Stimulated activated CD8-positive, alpha-beta memory T cell treated with anti-CD3 and anti-CD28 coated beads, Interleukin-12 subunit alpha, Interleukin-12 subunit beta, amount 100 ng/mL, for 24 hours (primary cell): ENCODE measurements around the gene TTYH2.

Source experiments
- DNase-seq: peaks from one replicate; pipeline ENCODE4 v3.0.0-alpha.2; 2020; ENCODE audit errors: extremely low read depth

Gene TTYH2

DNA sequence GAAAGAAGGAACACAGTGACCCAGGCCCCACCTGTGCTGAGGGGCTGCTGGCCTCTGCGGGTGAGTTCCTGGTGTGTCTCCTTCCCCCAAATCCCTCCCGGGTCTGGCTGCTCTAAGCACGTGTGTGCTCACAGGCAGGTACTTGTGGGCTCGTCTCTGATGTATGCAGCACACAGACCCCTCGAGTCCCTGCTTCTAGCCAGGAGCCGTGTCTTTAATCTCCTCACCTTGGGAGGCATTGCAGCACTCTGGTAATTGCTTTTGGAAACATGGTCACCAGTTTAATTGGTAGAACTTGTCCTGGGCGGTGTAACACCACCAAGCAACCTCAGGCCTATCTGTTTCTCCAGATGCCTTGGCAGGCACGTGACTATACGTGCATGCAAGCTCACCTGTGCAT, 18.7 kb upstream of the TTYH2 start:
- no peak for DNase-seq

GRCh38 chr17:74196541-74197317, 16.6 kb upstream of the TTYH2 start:
- no peak for DNase-seq

DNA sequence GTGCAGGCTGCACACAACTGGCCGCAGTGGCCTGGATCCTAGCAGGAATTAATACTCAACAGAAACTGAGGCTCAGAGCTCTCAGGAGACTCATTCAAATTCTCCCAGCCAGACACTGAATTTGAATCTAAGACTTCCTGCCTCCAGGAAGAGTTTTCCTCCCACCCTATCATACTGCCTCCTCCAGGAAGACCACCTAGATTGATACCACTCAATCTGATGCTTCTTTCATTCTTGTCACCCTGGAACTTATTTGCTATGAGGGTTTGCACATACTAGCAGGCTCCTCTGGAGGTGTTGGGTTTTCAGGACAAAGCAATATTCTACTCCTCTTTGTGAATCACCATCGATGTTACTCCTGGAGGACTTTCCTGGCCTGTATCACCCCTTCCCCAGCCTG, 15.6 kb upstream of the TTYH2 start:
- no peak for DNase-seq

DNA sequence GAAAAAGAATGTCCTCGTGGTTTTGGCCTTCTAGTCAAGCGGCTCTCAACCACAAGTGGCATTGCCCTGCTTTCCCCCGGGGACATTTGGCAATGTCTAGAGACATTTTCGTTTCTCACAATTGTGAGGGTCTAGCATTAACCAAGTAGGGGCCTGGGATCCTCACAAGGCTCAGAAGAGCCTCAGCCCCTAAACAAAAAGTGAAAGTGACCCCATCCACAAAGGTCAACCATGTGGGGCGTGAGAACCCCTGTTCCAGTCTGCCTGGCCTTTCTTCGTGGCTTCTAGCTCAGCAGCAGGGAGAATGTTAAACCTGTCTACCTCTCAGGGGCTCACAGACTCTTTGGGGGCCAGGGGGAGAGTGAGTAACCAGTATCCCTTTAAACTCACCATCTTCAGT, 14.7 kb upstream of the TTYH2 start:
- no peak for DNase-seq

- no peak for DNase-seq
Measured at GRCh38 chr17:74199306-74200092, 13.9 kb upstream of the TTYH2 start.

DNA sequence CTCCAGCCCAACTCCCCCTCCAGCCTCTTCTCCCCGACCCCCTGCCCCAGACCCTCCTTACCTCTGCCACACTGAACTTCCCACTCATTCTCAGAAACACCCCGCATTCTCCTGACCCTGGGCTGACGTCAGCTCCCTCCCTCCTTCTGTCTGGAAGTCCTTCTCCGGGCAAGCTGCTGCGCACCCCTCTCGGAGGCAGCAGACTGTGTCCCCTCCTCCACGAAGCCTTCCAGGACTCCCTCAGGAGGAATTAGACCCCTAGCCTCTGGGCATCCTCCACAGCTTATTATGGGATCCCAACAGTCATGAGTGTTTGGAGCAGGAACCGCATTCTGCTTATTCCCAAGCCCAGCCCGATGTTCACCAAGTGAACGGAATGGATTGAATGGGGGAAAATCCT, 13.3 kb upstream of the TTYH2 start:
- DNase-seq = no peak

GRCh38 chr17:74201250-74201649, 12.1 kb upstream of the TTYH2 start:
- DNase-seq = no peak

GRCh38 chr17:74201948-74202347, 11.4 kb upstream of the TTYH2 start:
- no peak for DNase-seq

GRCh38 chr17:74202938-74203337, 10.4 kb upstream of the TTYH2 start:
- no peak for DNase-seq

- DNase-seq = peak; percentile 87
Measured at GRCh38 chr17:74203439-74204240, 9.7 kb upstream of the TTYH2 start, which contains the start of gene RPL38. Gene RPL38, plus strand, starts transcription at chr17:74203678. Its CDS starts 278 bp downstream, at chr17:74203956.

DNA sequence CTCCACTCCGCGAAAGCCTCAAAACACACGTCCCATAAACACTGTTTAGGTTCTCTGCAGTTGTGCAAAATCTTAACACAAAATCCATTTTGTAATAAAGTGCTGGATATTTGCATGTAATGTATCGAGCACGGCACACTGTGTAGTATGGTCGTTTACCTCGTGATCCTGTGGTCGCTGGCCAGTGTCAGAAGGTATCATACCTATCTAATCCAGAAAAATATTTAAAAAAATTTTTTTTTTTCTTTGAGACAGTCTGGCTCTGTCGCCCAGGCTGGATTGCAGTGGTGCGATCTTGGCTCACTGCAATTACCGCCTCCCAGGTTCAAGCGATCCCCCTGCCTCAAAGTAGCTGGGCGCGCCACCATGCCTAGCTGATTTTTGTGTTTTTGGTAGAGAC, 8.9 kb upstream of the TTYH2 start:
- no peak for DNase-seq

DNA sequence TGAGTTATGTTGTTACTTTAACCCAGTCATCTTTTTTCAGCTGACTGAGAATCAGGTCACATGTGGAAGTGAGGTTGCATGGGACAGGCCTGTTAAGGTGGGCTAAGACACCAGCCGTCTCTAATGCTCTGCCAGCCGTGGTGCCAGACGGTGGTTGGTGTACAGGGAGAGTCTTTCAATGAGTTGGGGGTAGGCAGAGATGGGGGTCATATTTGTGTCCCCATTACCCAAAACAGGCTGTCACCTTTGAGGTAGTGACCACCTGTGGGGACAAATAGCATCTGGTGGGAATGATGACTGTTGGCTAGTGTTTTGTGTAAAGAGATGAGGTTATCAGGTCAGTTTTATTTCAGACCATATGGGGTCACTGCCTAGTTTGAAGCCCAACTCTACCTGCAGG, 8.1 kb upstream of the TTYH2 start:
- DNase-seq = no peak

DNA sequence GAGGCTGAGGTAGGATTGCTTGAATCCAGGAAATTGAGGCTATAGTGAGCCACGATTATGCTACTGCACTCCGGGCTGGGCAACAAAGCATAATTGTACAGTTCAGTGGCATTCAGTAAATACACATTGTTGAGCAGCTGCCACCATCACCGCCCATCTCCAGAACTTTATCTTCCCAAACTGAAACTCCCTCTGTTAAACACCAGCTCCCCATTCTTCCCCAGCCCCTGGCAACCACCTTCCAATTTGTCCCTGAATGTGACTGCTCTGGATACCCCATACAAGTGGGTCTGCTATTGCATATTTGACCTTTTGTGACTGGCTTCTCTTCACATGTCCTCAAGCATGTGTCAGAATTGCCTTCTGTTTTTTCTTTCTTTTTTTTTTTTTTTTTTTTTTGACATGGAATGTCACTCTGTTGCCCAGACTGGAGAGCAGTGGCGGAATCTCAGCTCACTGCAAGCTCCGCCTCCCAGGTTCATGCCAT, 7.0 kb upstream of the TTYH2 start:
- DNase-seq = no peak

DNA sequence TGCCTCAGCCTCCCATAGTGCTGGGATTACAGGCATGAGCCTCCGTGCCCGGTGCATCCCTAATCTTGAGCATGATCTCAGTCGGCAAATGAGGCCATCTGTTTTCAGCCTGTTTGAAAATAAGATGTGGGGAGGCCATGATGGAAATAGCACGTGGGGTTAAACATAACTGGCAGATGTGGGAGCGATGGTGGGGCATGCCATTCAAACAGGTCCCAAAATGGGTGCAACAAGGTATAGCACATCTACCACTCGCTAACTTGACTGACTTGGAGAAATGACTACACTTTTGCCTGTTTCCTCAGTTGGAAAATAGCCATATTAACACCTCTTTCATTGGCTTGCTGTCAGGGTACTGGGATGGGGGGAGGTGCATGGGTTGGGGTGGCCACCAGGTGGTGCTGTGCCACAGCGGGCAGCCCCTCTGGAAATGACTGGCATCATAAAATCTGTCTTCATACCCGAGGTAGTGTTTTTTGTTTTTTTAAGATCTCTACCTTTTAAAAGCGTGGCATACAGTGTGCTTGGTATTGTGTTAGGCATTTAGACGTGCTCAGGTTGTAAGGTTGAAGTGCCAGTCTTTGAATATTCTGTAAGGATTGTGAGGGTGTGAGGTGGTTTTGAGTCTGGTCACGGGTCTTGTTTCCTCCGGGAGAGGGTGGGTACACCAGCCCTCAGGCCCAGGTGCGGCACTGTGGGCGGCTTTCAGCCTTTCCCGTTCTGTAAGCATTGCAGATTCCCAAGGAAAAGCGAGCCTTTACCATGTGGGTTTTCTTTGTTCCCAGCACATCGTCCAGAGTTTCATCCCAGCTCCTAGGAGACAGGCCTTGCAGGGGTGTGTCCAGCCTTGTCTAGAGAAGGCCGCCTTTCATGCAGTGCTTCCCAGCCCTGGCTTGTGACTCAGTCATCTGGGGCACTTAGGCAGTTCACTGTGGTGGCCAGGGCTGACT, 2.9 kb upstream of the TTYH2 start:
- peak; percentile 52 for DNase-seq

GRCh38 chr17:74211141-74211911, 2.0 kb upstream of the TTYH2 start:
- DNase-seq = no peak

- DNase-seq = no peak
Measured at GRCh38 chr17:74211912-74212208, 1.5 kb upstream of the TTYH2 start.

DNA sequence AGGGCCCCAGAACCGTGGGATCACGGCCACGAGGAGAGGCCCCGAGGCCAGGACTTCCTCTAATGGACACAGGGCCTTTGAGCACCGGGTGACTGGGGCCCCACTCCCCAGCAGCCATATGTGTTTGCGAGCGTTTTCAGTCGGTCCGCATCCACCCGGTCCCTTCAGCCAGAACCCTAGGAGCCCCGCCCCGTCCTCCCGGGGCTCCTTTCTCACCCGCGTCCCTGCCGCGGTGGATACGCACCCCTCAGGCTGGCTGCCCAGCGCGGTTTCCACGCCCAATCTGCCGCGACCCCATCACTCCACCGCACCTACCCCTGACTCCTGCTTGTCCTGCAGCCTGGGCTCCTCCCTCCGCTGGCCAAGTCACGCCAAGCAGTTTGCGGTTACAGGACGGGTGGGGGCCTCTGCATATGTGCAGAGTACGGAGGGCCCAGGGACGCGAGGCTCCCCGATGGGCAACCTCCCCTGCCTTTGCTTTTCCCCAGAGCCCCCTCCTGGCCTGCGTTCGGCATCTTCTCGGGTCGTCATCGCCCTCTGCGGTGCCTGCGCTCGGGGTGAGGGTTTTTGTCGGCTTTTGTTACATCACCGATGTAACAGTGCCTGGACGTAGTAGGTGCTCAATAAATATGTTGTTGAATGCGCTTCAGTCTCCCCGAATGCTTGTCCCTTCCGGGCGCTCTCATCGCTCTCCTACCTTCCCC, 1.0 kb upstream of the TTYH2 start:
- no peak for DNase-seq

DNA sequence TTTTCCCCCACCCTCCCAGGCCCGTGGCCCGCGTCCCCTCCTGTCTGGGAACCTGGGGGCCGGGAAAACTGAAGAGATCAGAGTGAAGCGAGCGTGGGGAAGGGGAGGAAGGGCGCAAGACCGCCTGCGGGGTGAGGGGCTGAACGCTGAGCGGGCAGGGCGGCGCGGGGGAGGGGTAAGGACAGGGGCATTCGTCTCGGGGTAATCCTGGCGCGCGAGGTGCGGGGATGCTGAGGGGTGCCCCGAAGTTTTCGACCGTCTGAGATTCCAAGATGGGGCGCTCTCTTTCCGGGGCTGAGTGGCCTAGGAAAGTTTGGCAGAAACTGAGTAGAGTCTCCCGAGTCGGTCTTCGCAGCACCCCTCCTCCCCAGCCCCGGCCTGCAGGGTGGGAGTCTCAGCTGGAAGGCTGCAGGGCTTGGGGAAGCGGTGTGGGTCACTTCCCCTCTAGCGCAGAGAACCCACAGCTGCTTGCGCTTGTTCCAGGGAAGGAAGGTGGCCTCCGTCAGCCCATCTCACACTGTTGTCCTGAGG, 555 bp downstream of the TTYH2 start:
- no peak for DNase-seq

DNA sequence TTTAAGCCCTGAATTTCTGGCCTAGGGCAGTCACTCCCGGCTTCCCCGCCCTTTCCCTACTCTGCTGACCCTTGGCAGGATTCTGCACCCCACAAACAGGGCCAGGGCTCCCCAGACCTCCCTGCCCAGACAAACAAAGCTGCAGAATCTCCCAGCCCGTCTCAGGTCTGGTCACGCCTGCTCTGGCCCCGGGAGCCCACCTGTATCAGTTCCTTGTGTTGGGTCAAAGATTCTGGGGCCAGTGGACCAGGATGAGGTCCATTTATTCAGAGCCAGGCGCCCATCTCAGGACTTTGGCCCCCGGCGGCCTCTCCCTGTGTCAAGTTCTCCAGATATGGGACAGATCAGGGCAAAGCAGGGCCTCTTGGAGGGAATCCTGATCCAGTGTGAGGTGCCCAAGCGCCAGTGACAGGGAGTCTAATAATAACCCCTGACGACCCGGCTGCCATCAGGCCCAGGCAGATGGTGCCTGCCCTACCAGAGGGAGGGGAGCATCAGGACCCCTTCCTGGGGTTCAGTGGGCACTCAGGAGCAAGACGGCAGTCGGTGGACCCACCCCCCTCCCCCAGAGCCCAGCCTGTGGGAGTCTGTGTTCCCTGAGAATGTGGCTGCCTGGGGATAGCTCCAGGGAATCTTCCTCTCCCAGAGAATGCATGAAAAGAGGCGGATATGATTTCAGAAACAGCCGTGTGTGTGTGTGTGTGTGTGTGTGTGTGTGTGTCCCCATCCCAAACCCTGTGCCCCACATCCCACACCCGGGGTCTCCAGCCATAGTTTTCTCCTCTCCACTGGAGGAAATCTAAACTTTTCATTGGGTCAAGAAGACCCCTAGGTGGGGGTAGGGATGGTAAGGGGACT, 1.3 kb downstream of the TTYH2 start:
- DNase-seq = no peak
